Measurements from ENCODE around the gene HIPK2.

GRCh38 chr7:139699640-139700504, 77.9 kb downstream of the HIPK2 start:
- no peak for TF ChIP-seq POLR2A (IDR thresholded peaks at IDR 0.05; ENCODE audit: low read length)
- TF ChIP-seq RCOR1 (IDR thresholded peaks at IDR 0.05; ENCODE audit: low read depth, low read length), result no peak
- TF ChIP-seq CTCF (IDR thresholded peaks at IDR 0.05), result no peak

Data from A549 (cell line).